Immature natural killer cell (primary cell): ENCODE measurements around the gene PF4V1. TPM values are rescaled to one million over a fixed set of nuclear protein-coding genes. Genes with fewer than 3 reads are reported as not detected.

ENCODE experiments used
- DNase-seq, 3 donors: peaks; one replicate each; pipeline ENCODE4 v3.0.0; 2022; ENCODE audit warnings: mixed read lengths in 1 of 3
- H3K27ac Mint-ChIP-seq, 6 donors: one replicate each; pipeline ENCODE4 v1.8.0; 2020; ENCODE audit warnings: mixed read lengths in 6 of 6, mild to moderate bottlenecking in 5 of 6, inconsistent platforms in 4 of 6, moderate library complexity in 3 of 6
- H3K27me3 Mint-ChIP-seq, 3 donors: one replicate each; pipeline ENCODE4 v1.8.0; 2020 to 2021; ENCODE audit warnings: low read depth in 3 of 3, mild to moderate bottlenecking in 3 of 3, mixed read lengths in 3 of 3, moderate library complexity in 3 of 3, inconsistent platforms in 1 of 3
- H3K36me3 Mint-ChIP-seq, 3 donors: one replicate each; pipeline ENCODE4 v1.8.0; 2020; ENCODE audit warnings: mixed read lengths in 3 of 3, inconsistent platforms in 2 of 3, mild to moderate bottlenecking in 2 of 3
- H3K4me1 Mint-ChIP-seq, 2 donors: one replicate each; pipeline ENCODE4 v1.8.0; 2020; ENCODE audit warnings: inconsistent platforms in 2 of 2, mild to moderate bottlenecking in 2 of 2, mixed read lengths in 2 of 2, moderate library complexity in 1 of 2
- H3K4me3 Mint-ChIP-seq, 5 donors: one replicate each; pipeline ENCODE4 v1.8.0; 2020; ENCODE audit warnings: mild to moderate bottlenecking in 5 of 5, mixed read lengths in 5 of 5, inconsistent platforms in 3 of 5, moderate library complexity in 3 of 5
- H3K9me3 Mint-ChIP-seq, 6 donors: one replicate each; pipeline ENCODE4 v1.8.0; 2020; ENCODE audit warnings: mild to moderate bottlenecking in 6 of 6, mixed read lengths in 6 of 6, inconsistent platforms in 4 of 6, moderate library complexity in 3 of 6
- polyA plus RNA-seq, 3 donors: library from polyadenylated mRNA; unstranded; fragments of 300-500 nt; fragmentation: Illumina TruSeq; gene quantifications; one replicate each; pipeline ENCODE4 v1.2.3, GENCODE V29; 2021

PF4V1 gene
- polyA plus RNA-seq, 3 donors from 2014 or later = 0.71 to 6.4 TPM; not detected in 1

DNA sequence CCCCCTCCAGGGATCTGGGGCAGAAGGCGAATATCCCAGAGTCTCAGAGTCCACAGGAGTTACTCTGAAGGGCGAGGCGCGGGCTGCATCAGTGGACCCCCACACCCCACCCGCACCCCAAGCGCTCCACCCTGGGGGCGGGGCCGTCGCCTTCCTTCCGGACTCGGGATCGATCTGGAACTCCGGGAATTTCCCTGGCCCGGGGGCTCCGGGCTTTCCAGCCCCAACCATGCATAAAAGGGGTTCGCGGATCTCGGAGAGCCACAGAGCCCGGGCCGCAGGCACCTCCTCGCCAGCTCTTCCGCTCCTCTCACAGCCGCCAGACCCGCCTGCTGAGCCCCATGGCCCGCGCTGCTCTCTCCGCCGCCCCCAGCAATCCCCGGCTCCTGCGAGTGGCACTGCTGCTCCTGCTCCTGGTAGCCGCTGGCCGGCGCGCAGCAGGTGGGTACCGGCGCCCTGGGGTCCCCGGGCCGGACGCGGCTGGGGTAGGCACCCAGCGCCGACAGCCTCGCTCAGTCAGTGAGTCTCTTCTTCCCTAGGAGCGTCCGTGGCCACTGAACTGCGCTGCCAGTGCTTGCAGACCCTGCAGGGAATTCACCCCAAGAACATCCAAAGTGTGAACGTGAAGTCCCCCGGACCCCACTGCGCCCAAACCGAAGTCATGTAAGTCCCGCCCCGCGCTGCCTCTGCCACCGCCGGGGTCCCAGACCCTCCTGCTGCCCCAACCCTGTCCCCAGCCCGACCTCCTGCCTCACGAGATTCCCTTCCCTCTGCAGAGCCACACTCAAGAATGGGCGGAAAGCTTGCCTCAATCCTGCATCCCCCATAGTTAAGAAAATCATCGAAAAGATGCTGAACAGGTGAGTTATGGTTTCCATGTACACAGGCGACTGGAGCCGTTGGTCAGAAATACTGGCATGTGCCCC is 16.3 kb downstream of the PF4V1 start, which contains the start of gene CXCL1:
Gene CXCL1 (plus strand): TSS at position 264 of the 926 bp plus-strand sequence. CDS start 78 bp downstream, at position 342.
- Mint-ChIP-seq H3K9me3 (peaks cover 0 to 16% (median 4%) of the 10 kb centered on the region in 6 donors), H3K27me3 (peaks cover 0 to 3% (median 0%) of the 10 kb centered on the region in 3 donors), H3K36me3 (no peaks in the 10 kb centered on the region), H3K27ac (no peak within 1 kb of the TSS), H3K4me1 (no peaks in the 10 kb centered on the region), H3K4me3 (no peak within 1 kb of the TSS)
- no peak for DNase-seq

DNA sequence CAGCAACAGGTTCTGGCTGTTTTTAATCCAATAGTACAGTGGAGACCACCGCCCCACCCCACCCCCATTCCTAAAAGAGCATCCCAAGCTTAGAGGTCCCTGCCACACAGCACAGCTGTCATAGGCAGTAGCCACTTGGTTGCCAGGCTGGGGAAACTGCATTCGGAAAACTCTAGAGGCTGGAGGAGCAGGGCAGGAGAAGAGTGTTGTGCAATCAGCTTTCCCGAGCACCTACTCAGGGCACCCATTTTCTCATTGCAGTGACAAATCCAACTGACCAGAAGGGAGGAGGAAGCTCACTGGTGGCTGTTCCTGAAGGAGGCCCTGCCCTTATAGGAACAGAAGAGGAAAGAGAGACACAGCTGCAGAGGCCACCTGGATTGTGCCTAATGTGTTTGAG is 17.2 kb downstream of the PF4V1 start:
- no peaks in the 10 kb centered on the region for H3K4me1 Mint-ChIP-seq
- no peak overlapping the region for H3K27ac Mint-ChIP-seq
- H3K36me3 Mint-ChIP-seq = no peaks in the 10 kb centered on the region
- no peak overlapping the region for H3K4me3 Mint-ChIP-seq
- no peak for DNase-seq
- peaks cover 0 to 16% (median 4%) of the 10 kb centered on the region in 6 donors for H3K9me3 Mint-ChIP-seq
- peaks cover 0 to 3% (median 3%) of the 10 kb centered on the region in 3 donors for H3K27me3 Mint-ChIP-seq

- no peak for DNase-seq
- no peaks in the 10 kb centered on the region for H3K4me1 Mint-ChIP-seq
- peaks cover 0 to 3% (median 3%) of the 10 kb centered on the region in 3 donors for H3K27me3 Mint-ChIP-seq
- no peaks in the 10 kb centered on the region for H3K36me3 Mint-ChIP-seq
- H3K9me3 Mint-ChIP-seq = peaks cover 0 to 16% (median 4%) of the 10 kb centered on the region in 6 donors
- no peak overlapping the region for H3K27ac Mint-ChIP-seq
- no peak overlapping the region for H3K4me3 Mint-ChIP-seq
These were observed 17.7 kb downstream of the PF4V1 start for GRCh38 chr4:73870768-73871167.

GRCh38 chr4:73871511-73872310 is 18.6 kb downstream of the PF4V1 start:
- Mint-ChIP-seq H3K36me3 (no peaks in the 10 kb centered on the region), H3K4me3 (no peak overlapping the region), H3K4me1 (no peaks in the 10 kb centered on the region), H3K27me3 (peaks cover 0 to 3% (median 3%) of the 10 kb centered on the region in 3 donors), H3K27ac (no peak overlapping the region), H3K9me3 (peaks cover 0 to 16% (median 4%) of the 10 kb centered on the region in 6 donors)
- DNase-seq = no peak

DNA sequence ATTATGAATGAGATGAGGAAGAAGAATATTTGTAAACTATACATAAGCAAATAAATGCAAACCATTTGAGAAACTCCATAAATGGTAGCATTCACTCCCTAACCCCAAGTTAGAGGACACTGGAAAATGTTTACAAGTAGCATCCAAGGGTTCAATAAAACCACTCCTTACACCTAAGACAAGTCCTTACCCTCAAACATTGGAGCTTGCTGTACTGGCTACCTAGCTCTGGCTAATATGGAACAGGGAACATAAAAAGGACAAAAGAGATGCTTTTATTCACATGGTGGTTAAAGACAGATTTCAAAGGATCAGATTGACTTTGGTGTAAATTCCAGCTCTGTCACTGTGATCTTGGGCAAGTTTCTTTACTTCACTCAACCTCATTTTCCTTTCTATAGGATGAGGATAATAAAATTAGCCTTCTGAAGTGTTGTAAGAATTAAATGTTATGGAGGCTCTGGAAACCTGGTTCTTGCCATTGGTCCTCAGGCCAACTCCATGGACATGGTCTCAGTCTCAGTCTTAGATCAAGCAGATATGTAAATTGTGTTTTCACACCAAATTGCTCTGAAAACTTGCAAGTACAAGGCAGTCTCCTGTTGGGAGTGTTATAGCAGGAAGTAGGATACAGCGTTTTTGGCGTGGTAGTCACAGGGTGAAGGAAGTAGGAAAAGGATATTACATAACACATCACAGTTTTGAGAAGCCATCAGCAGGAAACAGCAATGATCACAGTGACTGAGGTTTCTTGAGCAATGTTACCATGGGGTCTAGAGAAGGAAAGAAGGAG is 19.4 kb downstream of the PF4V1 start:
- Mint-ChIP-seq H3K4me3 (no peak overlapping the region), H3K9me3 (peaks cover 0 to 16% (median 6%) of the 10 kb centered on the region in 6 donors)
- DNase-seq = no peak

DNA sequence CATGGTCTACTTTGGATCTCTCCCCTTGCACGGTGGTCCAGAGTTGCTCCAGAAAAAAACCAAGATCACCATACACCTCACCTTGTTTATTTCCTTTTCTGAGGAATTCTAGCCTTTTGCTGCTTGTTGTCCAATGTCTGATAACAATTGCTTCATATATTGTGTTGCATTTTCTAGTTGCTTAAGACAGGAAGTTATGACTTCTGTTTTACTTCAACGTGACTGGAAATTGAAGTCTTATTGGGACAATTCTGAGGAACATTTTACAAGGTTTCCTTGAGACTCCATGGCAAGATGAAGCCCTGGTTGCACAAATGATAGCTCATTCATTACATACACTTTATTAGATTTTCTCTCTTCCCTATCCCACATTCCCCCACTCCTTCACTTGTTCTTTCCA is 21.3 kb downstream of the PF4V1 start:
- no peak for DNase-seq
- Mint-ChIP-seq H3K27ac (no peak overlapping the region), H3K36me3 (peaks cover 0 to 3% (median 0%) of the 10 kb centered on the region in 3 donors), H3K9me3 (peaks cover 0 to 16% (median 3%) of the 10 kb centered on the region in 6 donors), H3K4me3 (no peak overlapping the region), H3K27me3 (peaks cover 0 to 5% (median 3%) of the 10 kb centered on the region in 3 donors), H3K4me1 (no peaks in the 10 kb centered on the region)

More for the DNA sequence above, 19.4 kb downstream of the PF4V1 start:
- Mint-ChIP-seq H3K27me3 (peaks cover 0 to 3% (median 3%) of the 10 kb centered on the region in 3 donors), H3K4me1 (no peaks in the 10 kb centered on the region), H3K36me3 (peaks cover 0 to 3% (median 0%) of the 10 kb centered on the region in 3 donors), H3K27ac (no peak overlapping the region)

DNA sequence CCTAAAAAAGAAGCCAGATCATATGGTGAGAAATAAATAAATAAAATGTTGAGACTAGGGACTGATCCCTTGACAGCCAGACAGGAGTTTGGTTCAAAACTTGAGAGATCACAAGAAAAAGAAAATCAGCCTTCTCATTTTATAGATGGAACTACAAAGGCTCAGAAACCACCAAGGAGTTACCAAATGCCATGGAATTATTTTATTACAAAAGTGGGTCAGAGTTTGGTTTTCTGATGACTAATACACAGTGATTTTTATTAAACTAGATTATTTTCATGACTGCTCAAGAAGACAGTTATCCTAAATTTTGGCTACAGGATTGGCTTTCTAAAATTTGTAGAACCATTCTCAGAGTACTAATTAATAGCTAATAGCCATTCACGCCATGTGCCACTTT is 22.3 kb downstream of the PF4V1 start:
- peaks cover 0 to 20% (median 1%) of the 10 kb centered on the region in 6 donors for H3K9me3 Mint-ChIP-seq
- H3K36me3 Mint-ChIP-seq = peaks cover 0 to 3% (median 0%) of the 10 kb centered on the region in 3 donors
- no peak overlapping the region for H3K4me3 Mint-ChIP-seq
- no peak for DNase-seq
- H3K4me1 Mint-ChIP-seq = no peaks in the 10 kb centered on the region
- H3K27me3 Mint-ChIP-seq = peaks cover 0 to 3% (median 2%) of the 10 kb centered on the region in 3 donors
- no peak overlapping the region for H3K27ac Mint-ChIP-seq

DNA sequence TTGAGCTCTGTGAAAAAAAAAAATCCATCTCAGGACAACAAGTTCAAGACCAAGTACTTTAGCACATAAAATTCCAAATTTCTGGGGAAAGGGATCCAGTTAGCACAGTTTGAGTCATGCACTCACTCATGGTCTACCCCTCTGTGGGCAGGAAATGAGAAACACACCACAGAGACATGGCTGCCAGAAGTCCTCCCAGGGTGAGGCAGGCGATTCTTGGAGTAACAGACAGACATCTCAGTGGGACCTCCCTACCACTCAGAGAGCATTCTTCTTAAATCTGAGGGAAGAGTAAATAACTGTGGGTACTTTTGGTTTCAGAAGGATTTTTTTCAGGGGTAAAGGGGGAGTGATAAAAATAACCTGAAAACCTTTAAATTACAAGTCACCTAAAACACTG is 30.2 kb downstream of the PF4V1 start:
- Mint-ChIP-seq H3K4me1 (no peaks in the 10 kb centered on the region), H3K4me3 (no peak overlapping the region), H3K36me3 (no peaks in the 10 kb centered on the region), H3K27me3 (peaks cover 0 to 2% (median 1%) of the 10 kb centered on the region in 3 donors), H3K9me3 (peaks cover 0 to 15% (median 4%) of the 10 kb centered on the region in 6 donors), H3K27ac (no peak overlapping the region)
- DNase-seq = no peak

DNA sequence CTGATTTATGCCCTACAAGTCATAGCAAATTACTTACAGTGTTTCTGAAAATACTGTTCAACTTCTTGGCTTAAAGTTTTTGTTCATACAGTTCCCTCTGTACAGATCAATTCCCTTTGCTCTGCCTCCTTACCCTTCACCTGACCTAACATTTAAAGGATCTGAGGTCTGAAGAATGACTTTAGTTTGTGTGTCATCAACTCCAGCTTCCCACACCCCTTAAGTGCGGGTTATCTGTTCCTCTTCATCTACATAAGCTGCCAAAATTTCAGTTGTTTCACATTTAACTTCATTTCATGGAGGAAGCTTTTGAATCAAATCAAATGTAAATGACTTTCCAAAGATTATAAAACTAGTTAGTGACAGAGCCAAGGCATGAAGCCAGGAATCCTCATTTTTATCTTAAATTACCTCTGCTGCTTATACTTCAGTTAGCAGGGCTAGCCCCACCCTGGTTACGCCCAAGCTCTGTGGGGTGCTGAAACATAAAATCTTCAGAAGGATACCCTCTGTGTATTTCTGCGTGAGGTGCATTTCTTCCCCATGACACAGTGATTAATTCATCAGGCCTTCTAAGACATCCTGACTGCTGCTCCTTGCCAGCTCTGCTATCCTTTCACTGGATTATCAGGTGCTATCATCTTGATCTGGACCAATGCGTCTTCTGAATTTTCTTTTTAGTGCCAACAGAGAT is 32.6 kb downstream of the PF4V1 start:
- DNase-seq = no peak
- Mint-ChIP-seq H3K4me1 (no peaks in the 10 kb centered on the region), H3K27ac (no peak overlapping the region), H3K9me3 (peaks cover 0 to 11% (median 3%) of the 10 kb centered on the region in 6 donors), H3K36me3 (no peaks in the 10 kb centered on the region), H3K27me3 (peaks cover 0 to 1% (median 0%) of the 10 kb centered on the region in 3 donors), H3K4me3 (no peak overlapping the region)

GRCh38 chr4:73891326-73891725 is 38.2 kb downstream of the PF4V1 start:
- no peaks in the 10 kb centered on the region for H3K36me3 Mint-ChIP-seq
- H3K4me3 Mint-ChIP-seq = no peak overlapping the region
- H3K9me3 Mint-ChIP-seq = peaks cover 0 to 8% (median 5%) of the 10 kb centered on the region in 6 donors
- DNase-seq = no peak
- no peak overlapping the region for H3K27ac Mint-ChIP-seq
- H3K27me3 Mint-ChIP-seq = peaks cover 0 to 2% (median 1%) of the 10 kb centered on the region in 3 donors
- no peaks in the 10 kb centered on the region for H3K4me1 Mint-ChIP-seq

DNA sequence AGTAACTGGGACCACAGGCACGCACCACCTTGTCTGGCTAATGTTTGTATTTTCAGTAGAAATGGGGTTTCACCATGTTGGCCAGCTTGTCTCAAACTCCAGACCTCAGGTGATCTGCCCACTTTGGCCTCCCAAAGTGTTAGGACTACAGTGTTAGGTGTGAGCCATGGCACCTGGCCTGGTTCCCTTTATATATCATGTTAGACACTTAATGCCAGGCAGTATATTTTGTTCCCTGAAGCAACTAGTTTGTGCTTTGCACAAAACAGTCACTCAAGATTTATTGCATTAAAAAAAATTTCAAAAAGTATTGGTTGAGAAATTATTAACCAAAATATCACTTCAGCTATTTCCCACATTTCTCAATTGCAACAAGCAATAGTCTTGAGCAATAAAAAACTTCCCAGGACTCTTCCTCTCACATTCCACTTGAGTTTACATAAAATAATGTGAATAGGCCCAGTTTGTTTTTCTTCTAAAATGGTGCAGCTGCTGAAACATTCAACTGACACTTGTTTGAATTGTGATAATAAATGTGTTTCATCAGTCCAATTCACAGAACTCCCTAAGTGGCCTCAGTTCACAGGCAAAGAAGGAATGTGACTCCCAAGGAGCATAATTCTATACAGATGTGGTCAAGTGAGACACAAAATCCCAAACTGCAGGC is 38.8 kb downstream of the PF4V1 start:
- Mint-ChIP-seq H3K27me3 (peaks cover 0 to 2% (median 1%) of the 10 kb centered on the region in 3 donors), H3K4me3 (no peak overlapping the region), H3K36me3 (no peaks in the 10 kb centered on the region), H3K27ac (no peak overlapping the region), H3K9me3 (peaks cover 0 to 8% (median 5%) of the 10 kb centered on the region in 6 donors), H3K4me1 (no peaks in the 10 kb centered on the region)
- DNase-seq = no peak

- Mint-ChIP-seq H3K4me3 (no peak overlapping the region), H3K27me3 (peaks cover 0 to 2% (median under 1%) of the 10 kb centered on the region in 3 donors), H3K4me1 (no peaks in the 10 kb centered on the region), H3K9me3 (peaks cover 0 to 8% (median 4%) of the 10 kb centered on the region in 6 donors), H3K36me3 (no peaks in the 10 kb centered on the region), H3K27ac (no peak overlapping the region)
- no peak for DNase-seq
These were observed 39.9 kb downstream of the PF4V1 start for GRCh38 chr4:73892966-73893365.
